Activated effector memory CD4-positive, alpha-beta T cell treated with anti-CD3 and anti-CD28 coated beads, Interleukin-2, amount 50 U/mL, for 16 hours (primary cell): ENCODE measurements around the gene WWC2.
A peak's percentile ranks its signal among the peaks of the same experiment; 100 is the strongest.

Experiments
- DNase-seq: peaks from one replicate; pipeline ENCODE4 v3.0.0-alpha.2; 2020

WWC2 gene

DNA sequence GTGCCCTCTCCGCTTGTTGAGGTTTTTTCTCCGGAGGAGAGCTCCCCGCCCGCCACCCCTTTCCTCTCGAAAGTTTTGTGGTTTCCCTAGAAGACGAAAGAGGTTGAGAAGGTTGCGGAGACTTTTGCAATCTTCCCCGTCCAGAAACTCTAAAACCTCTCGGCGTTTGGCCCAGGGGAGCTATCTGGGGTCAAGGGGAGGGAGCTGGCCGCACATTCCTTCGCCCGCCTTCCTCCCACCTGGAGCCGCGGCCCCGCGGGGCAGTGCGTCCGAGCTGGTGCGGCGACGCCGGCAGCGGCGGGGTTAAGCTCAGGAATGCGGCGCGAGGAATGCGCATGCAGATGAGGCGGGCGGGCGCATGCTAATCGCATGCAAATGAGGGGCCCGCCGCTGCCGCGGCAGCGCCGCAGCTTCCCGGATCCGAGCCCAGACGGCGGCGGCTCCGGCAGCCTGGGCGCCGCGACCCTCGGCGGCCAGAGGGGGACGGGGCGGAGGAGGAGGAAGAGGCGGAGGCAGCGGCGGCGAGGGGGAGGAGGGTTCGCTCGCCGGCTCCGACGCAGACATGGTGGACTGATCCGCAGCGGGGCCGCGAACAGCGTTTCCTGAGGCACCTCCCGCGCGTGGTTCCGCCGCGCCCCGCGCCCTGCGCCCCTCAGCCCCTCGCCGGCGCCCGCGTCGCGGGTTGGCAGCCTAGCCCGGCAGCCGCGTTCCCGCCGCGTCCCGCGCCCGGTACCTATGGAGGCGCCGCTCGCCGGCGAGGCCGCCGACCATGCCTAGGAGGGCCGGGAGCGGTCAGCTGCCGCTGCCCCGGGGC lies at the start of gene WWC2:
Gene WWC2, plus strand, starts transcription at position 535 of the 814 bp plus-strand sequence. Its CDS starts 235 bp downstream, at position 770.
- DNase-seq = peak; percentile 84

DNA sequence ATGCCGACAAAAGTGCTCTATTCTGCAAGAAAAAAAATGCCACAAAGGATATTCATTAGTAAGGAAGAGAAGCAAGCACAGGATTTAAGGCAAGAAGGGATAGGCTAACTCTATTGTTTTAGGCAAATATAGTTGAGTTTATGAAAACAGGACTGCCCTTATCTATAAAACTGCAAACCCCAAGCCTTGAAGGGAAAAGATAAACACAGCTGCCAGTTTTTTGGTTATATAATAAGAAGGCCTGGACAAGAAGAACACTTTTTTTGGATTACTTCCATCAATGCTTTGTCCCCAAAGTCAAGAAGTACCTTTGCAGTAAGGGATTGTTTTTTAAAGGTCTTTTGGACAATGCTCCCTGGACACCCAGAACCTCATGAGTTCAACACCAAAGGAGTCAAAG lies 45.4 kb upstream of the WWC2 start:
- DNase-seq = no peak

DNA sequence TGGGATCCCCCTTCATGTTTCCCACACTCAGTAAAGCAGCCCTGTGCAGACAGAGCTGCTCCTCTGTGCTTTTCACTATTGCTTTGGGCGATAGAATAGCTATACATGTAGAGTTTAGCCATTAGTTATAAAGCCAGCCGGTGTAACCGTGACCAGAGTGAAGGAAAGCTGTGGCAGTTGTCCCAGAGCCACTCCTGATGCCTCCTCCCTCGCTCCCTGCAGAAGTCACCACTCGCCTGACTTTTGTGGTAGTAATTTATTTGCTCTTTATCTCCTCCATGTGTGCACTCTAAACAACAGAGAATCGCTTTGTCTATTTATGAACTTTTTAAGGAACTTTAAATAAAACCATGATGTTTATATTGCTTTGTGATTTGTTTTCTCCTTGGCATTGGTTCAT lies 41.8 kb upstream of the WWC2 start:
- DNase-seq = no peak

DNA sequence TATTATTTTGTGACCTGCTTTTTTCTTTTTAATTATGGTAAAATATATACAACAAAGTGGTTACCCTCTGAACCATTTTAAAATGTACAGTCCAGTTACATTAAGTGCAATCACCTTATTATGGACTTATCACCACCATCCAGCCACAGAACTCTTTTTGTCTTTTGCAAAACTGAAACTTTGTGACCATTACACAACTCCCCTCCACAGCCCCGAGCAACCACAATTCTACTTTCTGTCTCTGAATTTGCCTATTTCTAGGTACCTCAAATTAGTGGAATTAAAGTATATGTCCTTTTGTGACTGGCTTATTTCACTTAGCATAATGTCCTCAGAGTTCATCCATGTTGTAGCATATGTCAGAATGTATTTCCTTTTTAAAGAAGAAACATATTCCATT lies 39.3 kb upstream of the WWC2 start:
- DNase-seq = no peak

DNA sequence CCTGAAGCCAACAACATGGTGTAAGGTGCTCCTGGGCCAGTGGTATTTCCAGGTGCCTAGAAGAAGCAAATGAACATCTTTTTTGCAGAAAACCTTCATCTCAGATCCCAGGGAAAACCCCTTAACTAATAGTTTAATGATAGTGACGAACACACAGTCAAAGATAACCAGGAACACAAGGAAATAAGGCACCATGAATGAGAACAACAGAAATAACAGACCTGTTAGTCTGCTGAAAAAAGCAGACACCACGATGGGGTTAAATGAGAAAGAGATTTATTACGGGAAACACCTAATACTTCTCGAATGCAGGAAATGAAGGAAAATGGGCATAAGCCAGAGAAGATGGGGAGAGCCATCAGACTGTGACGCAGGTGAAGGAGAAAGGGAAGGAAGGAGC lies 30.6 kb upstream of the WWC2 start:
- no peak for DNase-seq

DNA sequence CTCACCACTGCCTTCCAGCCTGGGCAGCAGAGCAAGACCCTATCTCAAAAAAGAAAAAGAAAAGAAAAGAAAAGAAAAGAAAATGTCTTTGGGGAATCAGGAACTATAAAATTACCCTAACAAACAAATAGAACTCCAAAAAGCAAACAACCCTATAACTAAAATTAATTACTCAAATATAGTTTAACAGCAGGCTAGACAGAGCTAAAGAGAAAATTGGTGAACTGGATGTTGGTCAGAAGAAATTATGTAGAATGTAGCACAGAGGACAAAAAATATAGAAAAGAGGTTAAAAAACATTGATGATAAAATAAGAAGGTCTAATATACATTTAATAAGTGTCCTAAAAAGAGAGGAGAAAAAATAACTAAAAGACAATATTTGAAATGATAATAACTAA lies 27.8 kb upstream of the WWC2 start:
- no peak for DNase-seq

DNA sequence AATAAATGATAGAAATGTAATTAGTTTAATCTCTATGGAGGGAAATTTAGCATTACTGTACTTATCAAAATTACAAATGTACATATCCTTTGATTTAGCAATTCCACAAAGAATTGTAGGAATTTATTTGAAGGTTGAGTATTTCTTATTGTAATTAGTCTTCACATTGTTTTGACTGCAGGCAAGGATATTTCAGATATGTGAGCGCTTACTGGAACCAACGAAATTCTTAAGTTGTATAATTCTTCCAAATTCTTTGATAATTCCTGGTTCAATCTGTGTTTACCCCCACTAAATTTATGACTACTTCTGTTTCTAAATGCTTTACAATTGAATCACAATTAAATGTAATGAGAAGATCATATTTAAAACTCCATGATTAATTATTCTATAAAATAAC lies 26.9 kb upstream of the WWC2 start:
- DNase-seq = no peak

DNA sequence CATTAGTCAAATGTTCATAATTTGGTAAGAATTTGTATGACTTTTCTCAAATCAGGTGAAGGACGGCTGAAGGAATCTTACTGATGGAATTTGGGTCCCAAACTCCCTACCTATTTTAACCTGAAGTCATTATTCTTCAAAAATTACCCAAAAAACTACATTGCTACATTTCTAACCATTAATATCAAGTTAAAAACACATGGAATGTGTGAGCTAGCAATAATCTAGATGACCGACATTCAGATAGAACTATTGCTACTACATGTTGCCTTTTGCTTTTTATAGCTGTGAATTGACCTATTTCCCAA lies 25.3 kb upstream of the WWC2 start:
- no peak for DNase-seq

DNA sequence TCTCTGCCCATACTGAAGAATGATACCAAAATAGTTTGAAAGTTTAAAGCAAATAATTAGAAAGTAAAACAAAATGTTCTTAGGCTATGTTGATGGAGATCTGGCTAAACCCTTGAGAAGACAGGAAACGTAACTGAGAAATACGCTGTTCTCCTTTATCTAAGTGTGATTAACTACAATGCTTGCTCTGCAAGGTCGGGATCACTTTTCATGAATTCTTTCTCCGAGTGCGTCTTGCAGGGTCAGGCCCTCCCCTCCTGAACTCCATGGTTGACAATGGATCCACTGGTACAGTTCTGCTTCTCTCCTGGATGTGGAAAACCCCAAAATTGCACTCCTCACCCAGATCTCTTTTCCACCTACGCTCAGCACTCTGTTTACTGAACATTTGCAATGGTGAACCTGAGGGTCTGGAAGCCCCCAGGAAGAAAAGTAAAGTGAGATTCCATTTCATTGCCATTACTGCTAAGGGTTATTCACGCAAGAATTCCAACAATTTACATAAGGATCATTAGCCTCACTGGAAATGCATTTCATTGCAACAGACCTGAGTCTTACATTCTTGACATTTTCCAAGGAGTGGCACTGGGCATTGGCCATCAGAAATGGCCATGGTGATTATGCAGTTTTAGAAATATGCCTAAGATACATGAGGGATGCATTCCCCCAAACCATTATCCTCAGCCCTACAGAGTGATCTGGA lies 24.6 kb upstream of the WWC2 start:
- no peak for DNase-seq

DNA sequence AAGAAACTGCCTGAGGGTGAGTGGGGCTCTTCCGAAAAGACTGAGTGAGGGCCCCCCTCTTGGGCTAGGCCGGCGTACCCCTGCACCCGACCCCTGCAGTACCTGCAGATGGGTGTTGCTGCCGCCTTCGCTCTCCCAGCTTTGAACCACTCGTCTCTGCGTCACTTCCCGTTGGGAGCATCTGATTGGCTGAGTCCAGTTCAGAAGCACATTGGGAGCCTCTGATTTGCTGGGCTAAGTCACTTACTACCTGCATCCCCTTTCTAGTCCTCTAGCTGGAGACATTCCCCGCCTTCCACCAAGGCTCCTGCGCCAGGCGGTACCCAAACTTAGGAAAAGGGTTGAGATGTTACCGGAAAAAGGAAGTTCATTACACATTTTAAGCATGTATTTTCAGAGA lies 20.4 kb upstream of the WWC2 start:
- no peak for DNase-seq

DNA sequence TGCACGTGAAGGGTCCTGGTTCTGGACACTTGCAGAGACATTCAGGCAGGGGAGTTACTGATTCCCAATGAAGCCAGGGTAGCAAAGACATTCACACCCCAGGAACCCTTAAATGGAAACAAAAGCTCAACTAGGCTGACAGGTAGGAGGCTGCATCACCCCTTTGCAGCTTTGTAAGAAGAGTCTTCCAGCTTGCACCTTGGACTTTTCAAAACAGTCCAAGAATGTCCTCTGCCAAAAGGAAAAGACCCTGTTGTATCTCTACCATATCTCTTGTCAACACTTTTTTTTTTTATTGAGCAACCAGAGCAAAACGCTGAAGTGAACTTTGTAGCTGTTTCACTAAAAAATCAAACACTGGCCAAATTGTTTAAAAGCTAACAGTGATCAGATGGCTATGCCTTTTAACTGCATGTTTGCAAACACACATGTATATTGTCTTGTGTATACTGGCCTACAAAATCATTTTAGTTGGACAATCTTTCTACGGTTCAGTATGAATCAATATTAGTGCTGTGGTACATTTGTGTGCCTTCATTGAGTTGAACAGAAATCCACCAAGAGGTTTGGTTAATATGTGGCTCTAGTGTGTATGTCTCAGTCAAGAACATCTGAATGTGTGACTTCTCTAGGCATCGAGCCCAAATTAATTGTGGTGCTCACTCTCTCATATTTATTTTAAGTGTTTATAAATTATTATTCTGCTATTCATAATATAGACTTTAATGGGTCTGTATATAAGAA lies 18.5 kb upstream of the WWC2 start:
- DNase-seq = no peak

DNA sequence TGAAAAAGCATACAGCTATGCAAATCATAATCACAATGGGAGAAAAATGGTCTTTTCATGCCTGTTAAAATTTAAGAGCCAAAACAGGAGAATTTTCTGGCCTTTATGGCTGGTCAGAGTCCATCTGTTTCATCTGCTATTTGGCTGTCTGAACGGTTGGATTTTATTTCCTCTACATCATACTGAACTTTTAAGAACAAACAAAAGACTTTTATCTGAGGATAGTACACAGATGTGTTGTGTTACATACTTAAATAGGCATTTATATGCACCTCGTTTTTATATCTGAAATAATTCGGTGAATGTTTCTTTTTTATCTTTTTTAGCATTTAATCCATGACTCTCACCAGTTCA lies 18.0 kb upstream of the WWC2 start:
- DNase-seq = no peak

DNA sequence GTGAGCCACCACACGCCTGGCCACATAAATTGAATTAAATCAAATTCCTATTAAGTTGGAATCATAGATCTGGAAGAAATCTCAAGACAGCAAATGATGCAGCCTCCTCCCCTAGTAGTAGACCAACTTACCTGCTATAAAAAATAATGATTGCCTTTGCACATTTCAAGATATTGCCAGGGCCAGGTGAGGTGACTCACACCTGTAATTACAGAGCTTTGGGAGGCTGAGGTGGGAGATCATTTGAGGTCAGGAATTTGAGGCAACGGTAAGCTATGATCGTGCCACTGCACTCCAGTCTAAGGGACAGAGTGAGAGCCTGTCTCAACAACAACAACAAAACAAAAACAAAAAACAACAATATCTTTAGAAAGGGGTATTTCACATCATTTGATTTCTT lies 17.0 kb upstream of the WWC2 start:
- no peak for DNase-seq

DNA sequence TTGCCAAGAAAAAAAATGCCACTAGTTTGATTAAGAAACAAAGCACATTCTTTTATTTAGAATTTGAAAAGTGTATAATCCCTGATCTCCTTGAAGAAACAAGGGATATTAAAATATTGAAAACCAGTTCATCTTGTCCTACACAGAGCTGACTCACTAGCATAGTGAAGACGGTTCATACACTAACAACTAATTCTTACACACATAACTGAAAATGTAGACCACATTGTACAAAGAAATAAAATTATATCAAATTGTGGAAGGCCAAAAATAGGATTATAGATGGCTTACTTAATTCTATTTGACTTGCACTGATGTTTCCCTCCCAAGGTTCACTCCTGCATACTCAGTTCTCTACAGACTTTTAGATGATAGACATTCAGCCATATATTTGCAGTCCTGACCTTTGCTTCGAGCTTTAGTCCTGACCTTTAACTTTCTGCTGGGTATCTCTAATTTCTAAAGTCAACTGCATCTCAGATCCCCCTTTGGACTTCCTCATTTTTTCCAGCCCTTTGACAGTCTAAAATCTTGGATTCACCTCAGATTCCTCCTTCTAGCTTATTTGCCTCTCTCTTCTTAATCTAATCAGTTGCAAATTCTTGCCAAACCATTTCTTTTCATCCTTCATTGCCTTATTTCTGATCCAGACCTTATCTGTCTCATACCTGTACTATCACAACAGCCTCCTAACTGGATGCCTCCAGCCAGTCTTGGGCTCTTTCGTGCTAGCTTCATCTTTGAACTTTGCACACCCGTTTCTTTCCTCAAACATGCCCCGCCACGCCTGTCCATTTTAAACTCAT lies 4.5 kb upstream of the WWC2 start:
- no peak for DNase-seq

DNA sequence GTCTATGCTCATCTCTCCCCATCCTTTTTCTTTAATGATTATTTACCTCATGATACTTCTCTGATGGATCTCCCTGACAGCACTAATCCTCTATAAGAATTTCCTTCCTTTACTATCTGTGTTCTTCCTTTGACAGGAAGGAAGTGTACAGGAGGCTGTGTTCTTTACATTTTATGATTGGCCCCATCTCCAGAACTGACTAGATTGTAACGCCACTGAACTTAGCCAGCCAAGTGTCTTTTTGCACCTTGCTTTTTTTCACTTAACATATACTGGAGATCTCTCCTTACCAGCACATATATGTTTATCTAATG lies 3.9 kb upstream of the WWC2 start:
- DNase-seq = no peak

DNA sequence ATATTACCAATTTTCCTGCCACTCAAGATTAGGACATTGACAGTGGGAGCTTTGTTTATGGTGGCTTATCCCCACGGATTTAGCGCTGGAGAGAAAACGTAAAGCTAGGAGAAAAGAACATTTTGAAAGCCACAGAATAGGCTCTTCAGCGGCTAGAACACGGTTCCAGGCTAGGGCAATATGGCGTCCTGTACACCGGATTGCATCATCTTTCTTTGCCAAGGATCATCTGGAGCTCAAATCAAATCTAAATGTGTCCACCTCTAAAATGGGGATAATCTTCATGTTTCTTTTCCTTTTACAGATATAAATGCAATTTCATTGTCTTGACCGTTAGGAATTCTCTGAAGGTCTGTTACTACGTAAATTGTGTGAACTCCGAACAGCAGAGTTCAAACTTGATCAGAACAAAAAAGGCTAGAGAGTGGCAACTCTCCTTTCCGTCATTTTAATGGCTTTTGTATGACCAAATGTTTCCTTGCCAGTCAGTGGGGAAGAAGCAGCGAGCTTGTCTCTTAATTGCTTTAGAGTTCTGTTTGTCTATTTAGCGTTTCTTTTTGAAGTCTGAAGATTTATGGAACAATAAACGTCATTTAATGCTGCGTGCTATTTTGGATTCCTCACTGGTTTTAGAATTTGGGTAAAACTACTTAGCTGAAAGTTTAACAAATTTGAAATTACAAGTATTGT lies 2.6 kb upstream of the WWC2 start:
- no peak for DNase-seq

DNA sequence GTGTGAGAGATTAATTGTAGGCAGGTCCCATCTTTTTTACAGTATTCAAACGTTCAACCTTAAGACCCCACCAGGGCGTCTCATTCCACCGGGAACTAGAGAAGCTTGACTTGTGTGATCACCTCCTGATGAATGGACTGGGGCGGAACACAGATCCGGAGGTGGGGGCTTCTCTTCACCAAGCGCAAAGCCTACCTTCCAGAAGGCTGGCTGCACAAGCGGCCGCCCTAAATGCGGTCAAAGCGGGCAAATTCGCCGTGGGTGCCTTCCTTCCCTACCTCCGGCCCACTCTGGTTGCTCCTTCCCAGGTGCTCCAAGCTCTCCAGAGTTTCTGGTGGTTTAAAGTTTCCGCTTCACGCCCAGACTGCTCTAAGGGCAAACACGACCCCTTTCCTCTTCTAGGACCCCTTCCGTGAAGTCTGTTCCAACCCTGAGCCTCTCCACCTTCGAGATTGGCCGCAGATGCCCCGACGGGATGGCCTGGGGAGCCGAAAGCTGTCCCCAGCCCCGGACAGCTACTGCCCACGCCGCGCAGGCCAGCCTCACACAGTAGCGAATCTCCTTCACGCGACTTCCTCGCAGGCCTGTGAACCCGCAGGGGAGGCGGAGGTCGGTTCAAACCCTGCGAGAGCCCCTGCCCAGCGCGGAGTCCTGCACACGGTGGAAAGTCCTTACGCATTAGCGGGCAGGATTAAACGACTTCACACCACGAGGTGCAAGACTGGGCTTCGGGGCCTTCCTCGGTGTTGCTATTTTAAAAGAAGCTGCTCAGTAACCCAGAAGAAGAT lies 1.6 kb upstream of the WWC2 start:
- DNase-seq = peak; percentile 63

DNA sequence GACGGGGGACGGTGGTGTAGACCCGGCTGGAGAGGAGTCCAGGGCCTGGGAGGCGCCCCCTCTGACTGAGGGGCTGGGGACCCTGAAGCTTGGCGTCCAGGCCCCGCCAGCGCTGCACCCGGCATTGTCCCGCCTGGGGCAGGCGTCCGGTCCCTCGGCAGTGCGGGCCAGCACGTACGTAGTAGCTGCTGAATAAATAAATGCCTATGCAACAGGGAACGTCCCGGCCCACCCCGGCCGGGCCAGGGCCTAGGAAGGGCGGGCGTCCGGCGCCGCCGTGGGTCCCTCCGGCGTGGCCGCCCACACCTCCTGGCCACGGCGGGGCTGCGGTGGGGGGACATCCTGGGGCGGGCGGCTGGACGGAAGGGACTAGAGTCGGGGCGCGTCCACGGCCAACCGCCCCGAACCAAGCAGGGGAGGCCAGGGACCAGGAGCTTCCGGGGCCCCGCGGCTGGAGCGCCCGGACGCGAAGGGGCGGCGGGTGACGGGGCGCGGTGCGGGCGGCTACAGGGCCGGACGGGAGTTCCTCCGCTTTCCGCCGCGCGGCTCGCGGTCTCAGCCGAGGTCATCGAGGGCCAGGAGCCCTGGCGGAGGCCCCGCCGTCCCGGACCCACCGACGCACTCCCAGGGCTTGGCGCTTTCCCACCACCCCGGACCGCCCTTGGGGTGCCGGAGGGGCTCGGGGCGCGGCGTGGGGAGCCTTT lies 886 bp upstream of the WWC2 start:
- DNase-seq = peak; percentile 67

DNA sequence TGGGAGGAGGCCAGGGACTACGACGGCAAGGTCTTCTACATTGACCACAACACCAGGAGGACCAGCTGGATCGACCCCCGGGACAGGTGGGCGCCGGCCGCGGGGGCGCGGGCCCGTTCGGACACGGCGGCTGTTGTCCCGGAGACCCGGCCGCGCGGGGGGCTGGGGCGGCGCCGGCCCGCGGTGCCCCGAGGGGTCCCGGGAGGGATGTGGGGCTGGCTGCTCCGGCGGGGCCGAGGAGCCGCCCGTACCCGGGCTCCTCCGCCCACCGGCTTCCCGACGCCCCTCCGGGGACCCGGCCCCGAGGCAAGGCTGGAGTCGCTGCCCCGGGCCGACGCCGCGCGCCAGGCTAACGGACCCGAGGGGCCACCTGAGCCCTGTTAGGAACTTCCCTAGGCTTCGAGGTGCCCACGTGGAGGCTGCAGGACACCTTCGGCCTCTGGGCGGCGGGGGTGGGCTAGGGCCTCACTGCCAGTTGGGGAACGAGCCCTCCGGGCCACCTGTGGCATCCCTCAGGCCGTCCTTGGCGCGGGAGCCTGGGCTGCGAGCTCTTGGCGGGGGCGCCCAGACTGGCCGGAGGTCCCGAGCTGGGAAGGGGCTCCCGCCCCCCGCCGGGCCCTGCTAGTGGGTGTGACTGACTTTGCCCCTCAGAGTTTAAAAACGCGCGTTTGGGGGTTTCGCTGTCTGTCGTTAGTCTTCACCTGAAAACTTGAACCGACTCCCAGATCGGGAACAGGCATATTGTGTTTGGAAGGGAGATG lies 660 bp downstream of the WWC2 start:
- peak; percentile 63 for DNase-seq

DNA sequence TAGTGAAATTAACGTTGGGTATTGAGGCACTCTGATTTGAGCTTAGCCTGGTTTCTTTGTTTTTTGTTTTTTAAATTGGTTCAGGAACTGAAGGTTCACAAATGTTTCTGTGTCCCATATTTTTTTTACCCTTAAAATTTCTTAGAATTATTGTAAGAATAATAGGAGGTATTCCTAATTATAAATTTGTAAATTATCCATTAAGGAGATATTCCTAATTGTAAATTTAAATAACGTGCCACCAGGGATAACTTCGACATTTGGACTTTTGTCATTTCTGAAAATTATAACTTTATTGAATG lies 1.2 kb downstream of the WWC2 start:
- no peak for DNase-seq

DNA sequence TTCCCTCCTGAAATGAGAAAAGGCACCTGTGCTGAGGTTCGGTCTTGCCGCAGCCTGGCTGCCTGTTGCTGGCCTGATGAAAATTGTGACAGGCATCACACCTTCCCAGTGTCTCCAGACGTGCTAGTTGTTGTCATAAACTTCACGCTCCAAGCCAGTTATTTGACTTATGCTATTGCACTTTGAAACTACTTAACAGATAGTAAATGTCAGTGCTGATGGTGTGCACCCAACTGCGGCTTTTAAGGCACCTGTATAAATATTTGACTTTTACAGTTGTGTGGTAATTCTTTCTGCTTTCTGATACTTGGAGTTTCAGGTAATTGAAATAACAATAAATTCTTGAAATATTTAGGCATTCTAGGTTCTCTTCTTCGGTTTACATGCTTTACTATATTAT lies 1.8 kb downstream of the WWC2 start:
- DNase-seq = no peak
